Measurements from ENCODE around the gene NUCB2. TPM values are rescaled to one million over a fixed set of nuclear protein-coding genes. Genes with fewer than 3 reads are reported as not detected.
A peak's percentile ranks its signal among the peaks of the same experiment; 100 is the strongest.
"Not testable (repeated sequence)": the region's sequence is repeated elsewhere in the genome, so short reads cannot be mapped to it uniquely, and the experiment has no call there.

NUCB2 gene
- 109 and 114 TPM in 2 replicates for total RNA-seq

DNA sequence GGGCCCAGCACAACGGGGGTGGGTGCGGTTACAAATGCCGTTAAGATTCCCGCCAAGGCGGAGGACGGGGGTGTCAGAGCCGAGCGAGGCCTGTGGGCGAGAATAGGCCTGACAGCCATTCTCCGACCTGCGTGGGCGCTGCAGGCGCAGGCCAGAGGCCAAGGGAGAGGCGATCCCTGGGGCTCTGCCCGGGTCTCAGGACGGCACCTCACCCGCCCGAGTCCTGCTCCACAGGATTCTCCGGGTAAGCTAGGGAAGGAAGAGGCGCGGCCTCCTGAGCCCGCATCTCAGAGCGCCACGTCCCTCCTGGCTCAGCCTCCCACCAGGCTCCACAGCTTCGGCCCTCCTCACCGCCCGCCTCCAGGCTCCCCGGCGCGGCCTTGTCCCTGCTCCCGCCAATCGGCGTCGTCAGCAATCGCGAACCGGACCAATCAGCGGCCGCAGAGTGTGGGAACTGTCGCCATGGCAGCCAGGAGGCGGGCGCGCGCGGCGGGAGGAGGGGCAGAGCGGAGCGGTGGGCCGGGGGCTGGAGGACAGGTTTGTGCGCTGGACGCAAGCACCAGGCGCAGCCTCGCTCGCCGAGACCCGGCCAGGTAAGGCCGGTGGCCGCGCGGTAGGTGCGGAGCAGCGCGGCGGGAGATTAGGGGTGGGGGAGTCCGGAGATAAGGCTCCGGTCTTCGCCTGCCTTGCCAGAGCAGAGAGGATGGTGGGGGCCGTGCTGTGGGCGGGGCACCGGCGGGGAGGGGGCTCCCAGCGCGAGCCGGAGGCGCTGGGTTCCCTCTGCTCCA, at the start of gene NUCB2:
TSS of gene NUCB2 (plus strand) at position 504 of the 788 bp plus-strand sequence. CDS start 18,585 bp downstream, outside the sequence.
- H3K4me3 ChIP-seq (ENCODE audit: insufficient read depth, low read length) = peak within 1 kb of the TSS; percentile 95
- peak; percentile 98 for DNase-seq (ENCODE audit: insufficient read length, low spot score, missing footprints)
- TF ChIP-seq, protein P1, sequence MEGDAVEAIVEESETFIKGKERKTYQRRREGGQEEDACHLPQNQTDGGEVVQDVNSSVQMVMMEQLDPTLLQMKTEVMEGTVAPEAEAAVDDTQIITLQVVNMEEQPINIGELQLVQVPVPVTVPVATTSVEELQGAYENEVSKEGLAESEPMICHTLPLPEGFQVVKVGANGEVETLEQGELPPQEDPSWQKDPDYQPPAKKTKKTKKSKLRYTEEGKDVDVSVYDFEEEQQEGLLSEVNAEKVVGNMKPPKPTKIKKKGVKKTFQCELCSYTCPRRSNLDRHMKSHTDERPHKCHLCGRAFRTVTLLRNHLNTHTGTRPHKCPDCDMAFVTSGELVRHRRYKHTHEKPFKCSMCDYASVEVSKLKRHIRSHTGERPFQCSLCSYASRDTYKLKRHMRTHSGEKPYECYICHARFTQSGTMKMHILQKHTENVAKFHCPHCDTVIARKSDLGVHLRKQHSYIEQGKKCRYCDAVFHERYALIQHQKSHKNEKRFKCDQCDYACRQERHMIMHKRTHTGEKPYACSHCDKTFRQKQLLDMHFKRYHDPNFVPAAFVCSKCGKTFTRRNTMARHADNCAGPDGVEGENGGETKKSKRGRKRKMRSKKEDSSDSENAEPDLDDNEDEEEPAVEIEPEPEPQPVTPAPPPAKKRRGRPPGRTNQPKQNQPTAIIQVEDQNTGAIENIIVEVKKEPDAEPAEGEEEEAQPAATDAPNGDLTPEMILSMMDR (IDR thresholded peaks at IDR 0.05; ENCODE audit: extremely low read depth, low read depth, low read length) = no peak

DNA sequence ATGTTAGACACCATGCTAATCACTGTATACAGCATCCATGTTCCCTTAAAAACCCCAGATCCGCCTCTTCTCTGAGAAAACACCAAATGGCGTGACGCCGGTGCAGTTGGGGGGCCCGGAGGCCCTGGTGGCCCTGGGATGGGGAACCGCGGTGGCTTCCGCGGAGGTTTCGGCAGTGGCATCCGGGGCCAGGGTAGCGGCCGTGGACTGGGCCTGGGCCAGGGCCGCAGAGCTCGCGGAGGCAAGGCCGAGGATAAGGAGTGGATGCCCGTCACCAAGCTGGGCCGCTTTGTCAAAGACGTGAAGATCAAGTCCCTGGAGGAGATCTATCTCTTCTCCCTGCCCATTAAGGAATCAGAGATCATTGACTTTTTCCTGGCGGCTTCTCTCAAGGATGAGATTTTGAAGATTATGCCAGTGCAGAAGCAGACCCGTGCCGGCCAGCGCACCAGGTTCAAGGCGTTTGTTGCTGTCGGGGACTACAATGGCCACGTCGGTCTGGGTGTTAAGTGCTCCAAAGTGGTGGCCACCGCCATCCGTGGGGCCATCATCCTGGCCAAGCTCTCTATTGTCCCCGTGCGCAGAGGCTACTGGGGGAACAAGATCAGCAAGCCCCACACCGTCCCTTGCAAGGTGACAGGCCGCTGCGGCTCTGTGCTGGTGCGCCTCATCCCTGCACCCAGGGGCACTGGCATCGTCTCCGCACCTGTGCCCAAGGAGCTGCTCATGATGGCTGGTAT, 48.2 kb upstream of the NUCB2 start:
- not testable (repeated sequence) for H3K4me3 ChIP-seq (ENCODE audit: insufficient read depth, low read length); H3K36me3 ChIP-seq (ENCODE audit: insufficient read depth, low read length); H3K9me3 ChIP-seq (ENCODE audit: low read depth, low read length); H3K27me3 ChIP-seq (ENCODE audit: insufficient read depth, low read length); DNase-seq (ENCODE audit: insufficient read length, low spot score, missing footprints); H2AFZ ChIP-seq (ENCODE audit: low read length); H3K4me1 ChIP-seq (ENCODE audit: insufficient read depth, low read length); H3K79me2 ChIP-seq (ENCODE audit: insufficient read depth, low read length); H3K4me2 ChIP-seq (ENCODE audit: insufficient read depth, low read length); H3K27ac ChIP-seq (ENCODE audit: low read depth, low read length); H4K20me1 ChIP-seq (ENCODE audit: insufficient read depth, low read length)

More for the DNA sequence above, at the start of gene NUCB2:
- peaks cover 3% of the 10 kb centered on the region for H4K20me1 ChIP-seq (ENCODE audit: insufficient read depth, low read length)
- peak within 1 kb of the TSS; percentile 96 for H2AFZ ChIP-seq (ENCODE audit: low read length)
- H3K27me3 ChIP-seq (ENCODE audit: insufficient read depth, low read length) = no peaks in the 10 kb centered on the region
- no peaks in the 10 kb centered on the region for H3K9me3 ChIP-seq (ENCODE audit: low read depth, low read length)
- H3K4me1 ChIP-seq (ENCODE audit: insufficient read depth, low read length) = peaks cover 9% of the 10 kb centered on the region
- peak within 1 kb of the TSS; percentile 96 for H3K4me2 ChIP-seq (ENCODE audit: insufficient read depth, low read length)
- H3K79me2 ChIP-seq (ENCODE audit: insufficient read depth, low read length) = peaks cover 47% of the 10 kb centered on the region
- peak within 1 kb of the TSS; percentile 96 for H3K27ac ChIP-seq (ENCODE audit: low read depth, low read length)
- H3K36me3 ChIP-seq (ENCODE audit: insufficient read depth, low read length) = no peaks in the 10 kb centered on the region

DNA sequence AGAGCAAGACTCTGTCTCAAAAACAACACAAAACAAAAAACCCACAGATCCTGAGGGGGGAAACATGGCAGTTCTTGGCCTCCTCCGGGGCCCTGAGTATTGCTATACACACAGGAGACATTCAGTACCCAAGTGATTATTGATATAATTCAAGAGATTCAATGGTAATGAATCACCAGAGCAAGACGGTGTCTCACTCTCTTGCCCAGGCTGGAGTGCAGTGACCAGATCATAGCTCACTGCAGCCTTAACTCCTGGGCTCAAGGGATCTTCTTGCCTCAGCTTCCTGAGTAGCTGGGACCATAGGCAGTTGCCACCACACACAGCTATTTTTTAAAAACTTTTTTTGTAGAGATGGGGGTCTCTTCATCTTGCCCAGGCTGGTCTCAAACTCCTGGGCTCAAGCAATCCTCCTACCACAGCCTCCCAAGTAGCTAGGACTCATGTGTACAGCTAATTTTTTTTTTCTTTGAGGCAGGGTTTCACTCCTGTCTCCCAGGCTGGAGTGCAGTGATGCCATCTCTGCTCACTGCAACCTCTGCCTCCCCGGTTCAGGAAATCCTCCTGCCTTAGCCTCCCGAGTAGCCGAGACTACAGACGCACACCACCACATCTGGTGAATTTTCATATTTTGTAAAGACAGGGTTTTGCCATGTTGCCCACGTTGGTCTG, 46.9 kb upstream of the NUCB2 start:
- H3K36me3 ChIP-seq (ENCODE audit: insufficient read depth, low read length) = no peaks in the 10 kb centered on the region
- no peak overlapping the region for H3K27ac ChIP-seq (ENCODE audit: low read depth, low read length)
- H4K20me1 ChIP-seq (ENCODE audit: insufficient read depth, low read length) = no peaks in the 10 kb centered on the region
- no peaks in the 10 kb centered on the region for H3K27me3 ChIP-seq (ENCODE audit: insufficient read depth, low read length)
- no peaks in the 10 kb centered on the region for H3K79me2 ChIP-seq (ENCODE audit: insufficient read depth, low read length)
- H3K9me3 ChIP-seq (ENCODE audit: low read depth, low read length) = no peaks in the 10 kb centered on the region
- no peak overlapping the region for H3K4me2 ChIP-seq (ENCODE audit: insufficient read depth, low read length)
- peak overlapping the region; percentile 77 for H2AFZ ChIP-seq (ENCODE audit: low read length)
- no peaks in the 10 kb centered on the region for H3K4me1 ChIP-seq (ENCODE audit: insufficient read depth, low read length)
- DNase-seq (ENCODE audit: insufficient read length, low spot score, missing footprints) = no peak
- H3K4me3 ChIP-seq (ENCODE audit: insufficient read depth, low read length) = no peak overlapping the region
- TF ChIP-seq, protein P1 (IDR thresholded peaks at IDR 0.05; ENCODE audit: extremely low read depth, low read depth, low read length) = no peak

DNA sequence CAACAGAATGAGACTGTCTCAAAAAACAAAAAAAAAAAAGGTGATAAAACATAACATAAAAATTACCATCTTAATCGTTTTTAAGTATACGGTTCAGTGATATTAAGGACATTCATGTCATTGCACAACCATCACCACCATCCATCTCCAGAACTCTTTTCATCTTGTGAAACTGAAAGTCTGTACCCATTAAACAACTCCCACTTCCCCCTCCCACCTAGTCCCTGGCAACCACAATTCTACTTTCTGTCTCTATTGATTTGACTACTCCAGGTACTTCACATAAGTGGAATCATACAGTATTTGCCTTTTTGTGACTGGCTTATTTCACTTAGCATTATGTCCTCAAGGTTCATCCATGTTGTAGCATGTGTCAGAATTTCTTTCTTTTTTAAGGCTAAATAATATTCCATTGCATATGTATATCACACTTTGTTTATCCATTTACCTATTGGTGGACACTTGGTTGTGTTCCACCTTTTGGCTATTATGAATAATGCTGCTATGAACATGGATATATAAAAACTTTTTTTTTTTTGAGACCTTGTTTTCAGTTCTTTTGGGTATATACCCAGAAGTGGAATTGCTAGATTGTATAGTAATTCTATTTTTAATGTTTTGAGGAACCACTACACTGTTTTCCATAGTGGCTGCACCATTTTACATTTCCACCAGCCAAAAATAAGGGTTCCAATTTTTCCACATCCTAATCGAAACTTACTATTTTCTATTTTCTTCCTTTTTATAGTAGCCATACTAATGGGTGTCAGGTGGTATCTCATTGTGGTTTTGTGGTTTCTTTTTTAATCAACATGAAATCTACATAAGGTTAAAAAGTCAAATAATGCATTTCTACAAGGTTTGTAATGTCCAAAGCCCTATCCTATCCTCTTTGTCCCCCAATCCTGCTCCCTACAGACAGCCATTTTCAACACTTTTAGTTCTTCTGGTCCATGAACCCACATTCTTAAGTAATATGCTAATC, 45.4 kb upstream of the NUCB2 start:
- Histone ChIP-seq H3K9me3 (ENCODE audit: low read depth, low read length) (no peaks in the 10 kb centered on the region), H3K27ac (ENCODE audit: low read depth, low read length) (no peak overlapping the region), H3K79me2 (ENCODE audit: insufficient read depth, low read length) (no peaks in the 10 kb centered on the region), H3K27me3 (ENCODE audit: insufficient read depth, low read length) (no peaks in the 10 kb centered on the region), H3K36me3 (ENCODE audit: insufficient read depth, low read length) (no peaks in the 10 kb centered on the region), H3K4me2 (ENCODE audit: insufficient read depth, low read length) (no peak overlapping the region), H3K4me3 (ENCODE audit: insufficient read depth, low read length) (no peak overlapping the region), H3K4me1 (ENCODE audit: insufficient read depth, low read length) (no peaks in the 10 kb centered on the region), H2AFZ (ENCODE audit: low read length) (no peak overlapping the region), H4K20me1 (ENCODE audit: insufficient read depth, low read length) (no peaks in the 10 kb centered on the region)
- DNase-seq (ENCODE audit: insufficient read length, low spot score, missing footprints) = no peak
- TF ChIP-seq, protein P1 (IDR thresholded peaks at IDR 0.05; ENCODE audit: extremely low read depth, low read depth, low read length) = no peak

All from osteoblast (primary cell).